ENCODE data around the gene ZDHHC9.

Gene ZDHHC9

DNA sequence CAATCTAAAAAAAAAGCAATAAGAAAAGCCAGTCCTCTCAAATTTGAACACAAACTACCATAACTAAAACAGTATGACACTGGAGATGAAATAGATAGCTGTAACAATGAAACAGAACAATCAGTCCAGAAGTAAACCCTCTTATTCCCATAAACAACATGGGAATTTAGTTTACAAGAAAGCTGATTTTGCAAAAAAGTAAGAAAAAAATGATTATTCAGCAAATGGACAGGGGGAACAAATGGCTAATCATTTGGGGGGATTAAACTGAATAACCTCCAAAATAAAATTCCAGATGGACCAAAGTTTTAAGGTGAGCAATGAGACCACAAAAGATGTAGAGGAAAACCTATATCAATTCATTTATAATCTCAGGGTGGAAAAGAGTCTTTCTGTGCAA is 80.0 kb downstream of the ZDHHC9 start:
- no peak for DNase-seq (ENCODE audit: low read depth)

DNA sequence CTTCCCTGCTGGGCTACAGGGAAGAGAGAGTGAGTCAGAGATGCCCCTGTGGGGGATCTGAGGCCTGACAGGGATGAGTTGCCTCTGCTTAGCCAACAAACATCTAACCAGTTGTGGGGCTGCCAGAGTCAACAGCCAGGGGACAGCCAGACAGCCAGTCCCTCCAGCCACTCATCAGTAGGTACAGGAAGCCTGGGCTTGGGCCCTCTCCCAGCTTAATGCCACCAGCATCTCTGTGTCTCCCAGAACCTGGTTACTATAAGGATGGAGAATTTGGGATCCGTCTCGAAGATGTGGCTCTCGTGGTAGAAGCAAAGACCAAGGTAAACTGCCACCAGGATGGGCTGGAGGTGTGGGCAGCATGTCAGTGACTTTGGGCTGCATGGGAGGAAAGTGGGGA is 81.2 kb downstream of the ZDHHC9 start:
- DNase-seq (ENCODE audit: low read depth) = no peak

DNA sequence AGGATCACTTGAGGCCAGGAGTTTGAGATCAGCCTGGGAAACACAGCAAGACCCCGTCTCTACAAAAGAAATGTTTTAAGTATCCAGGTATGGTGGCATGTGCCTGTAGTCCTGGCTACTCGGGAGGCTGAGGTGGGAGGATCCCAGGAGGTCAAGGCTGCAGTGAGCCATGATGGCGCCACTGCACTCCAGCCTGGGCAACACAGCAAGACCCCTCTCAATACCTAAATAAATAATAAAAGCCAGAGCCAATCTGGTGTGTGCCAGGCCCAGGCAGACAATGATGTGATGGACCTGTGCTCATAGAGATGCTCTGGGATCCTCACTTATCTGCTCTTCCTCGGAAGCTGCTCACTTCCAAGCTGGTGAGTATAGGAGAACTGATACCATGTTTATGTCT is 82.1 kb downstream of the ZDHHC9 start:
- DNase-seq (ENCODE audit: low read depth) = no peak

- DNase-seq (ENCODE audit: low read depth) = no peak
Observed at GRCh38 chrX:129760981-129761380, 82.7 kb downstream of the ZDHHC9 start.

- DNase-seq (ENCODE audit: low read depth) = no peak
Observed at GRCh38 chrX:129760155-129760554, 83.5 kb downstream of the ZDHHC9 start.

GRCh38 chrX:129759576-129760061 is 84.1 kb downstream of the ZDHHC9 start:
- DNase-seq (ENCODE audit: low read depth) = peak; percentile 86

- DNase-seq (ENCODE audit: low read depth) = no peak
Observed at GRCh38 chrX:129755779-129756650, 87.7 kb downstream of the ZDHHC9 start.

DNA sequence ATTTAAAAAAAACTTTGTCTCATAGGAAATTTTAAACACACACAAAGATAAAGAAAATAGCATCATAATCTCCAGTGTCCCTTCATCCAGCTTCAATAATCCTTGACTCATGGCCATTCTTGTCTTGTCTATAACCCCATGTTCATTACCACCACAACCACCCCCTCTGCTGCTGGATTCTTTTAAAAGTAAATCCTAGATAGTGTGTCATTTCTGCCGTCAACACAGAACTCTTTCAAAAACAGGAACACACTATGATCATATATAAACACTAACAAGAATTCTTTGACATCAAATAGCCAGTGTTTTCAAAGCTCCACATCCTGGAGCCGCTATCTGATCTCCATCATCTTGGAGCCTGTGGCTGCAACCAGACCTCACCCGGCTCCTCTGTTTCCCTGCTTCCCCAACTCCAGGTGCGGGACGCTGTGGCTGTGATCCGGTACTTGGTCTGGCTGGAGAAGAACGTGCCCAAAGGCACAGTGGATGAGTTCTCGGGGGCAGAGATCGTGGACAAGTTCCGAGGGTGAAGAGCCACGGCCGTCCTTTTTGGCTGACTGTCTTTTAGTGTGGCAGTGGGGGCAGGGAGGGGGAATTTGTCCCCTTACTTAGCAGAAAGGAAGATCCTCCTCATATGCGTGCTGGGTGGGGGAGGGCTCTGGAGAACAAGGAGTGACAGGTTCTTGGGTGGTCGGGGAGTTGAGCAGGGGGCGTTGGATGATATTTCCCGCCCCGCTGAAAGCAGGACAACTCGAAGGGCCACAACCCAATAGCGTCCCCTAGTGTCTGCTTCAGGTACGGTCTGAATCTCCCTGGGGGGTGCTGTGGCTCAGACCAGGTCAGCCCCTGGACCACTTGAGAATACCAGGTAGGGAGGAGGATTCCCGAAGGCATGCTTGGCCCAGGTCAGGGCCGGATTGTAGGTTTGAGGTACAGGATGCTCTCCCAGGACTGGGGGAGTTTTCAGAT is 89.3 kb downstream of the ZDHHC9 start:
- peak; percentile 41 for DNase-seq (ENCODE audit: low read depth)

Measured in iris pigment epithelial cell (primary cell).